Measurements from ENCODE around the gene OR5K4.
"Not testable (repeated sequence)": the region's sequence is repeated elsewhere in the genome, so short reads cannot be mapped to it uniquely, and the experiment has no call there.

The OR5K4 gene

GRCh38 chr3:98343647-98344507 is 9.8 kb upstream of the OR5K4 start:
- H3K4me3 ChIP-seq (ENCODE audit: low read length) = no peak overlapping the region
- no peak for TF ChIP-seq ZNF274 (IDR thresholded peaks at IDR 0.05; ENCODE audit: low read depth, low read length)

GRCh38 chr3:98350082-98350481 is 3.6 kb upstream of the OR5K4 start:
- H3K4me3 ChIP-seq (ENCODE audit: low read length) = no peak overlapping the region
- no peak for TF ChIP-seq ZNF274 (IDR thresholded peaks at IDR 0.05; ENCODE audit: low read depth, low read length)

DNA sequence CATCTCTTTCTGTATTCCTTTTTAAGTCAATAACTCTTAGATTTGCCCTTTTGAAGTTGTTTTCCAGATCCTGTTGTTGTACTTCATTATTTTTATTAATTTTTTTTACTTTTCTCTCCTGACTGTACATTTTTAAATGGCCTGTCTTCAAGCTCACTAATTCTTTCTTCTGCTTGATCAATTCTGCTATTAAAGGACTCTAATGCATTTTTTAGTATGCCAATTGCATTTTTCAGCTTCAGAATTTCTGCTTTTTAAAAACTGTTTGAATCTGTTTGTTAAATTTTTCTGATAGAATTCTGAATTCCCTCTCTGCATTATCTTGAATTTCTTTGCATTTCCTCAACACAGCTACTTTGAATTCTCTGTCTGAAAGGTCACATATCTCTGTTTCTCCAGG is 5.6 kb downstream of the OR5K4 start:
- no peak overlapping the region for H3K4me3 ChIP-seq (ENCODE audit: low read length)
- no peak for TF ChIP-seq ZNF274 (IDR thresholded peaks at IDR 0.05; ENCODE audit: low read depth, low read length)

- H3K4me3 ChIP-seq (ENCODE audit: low read length) = no peak overlapping the region
- TF ChIP-seq ZNF274 (IDR thresholded peaks at IDR 0.05; ENCODE audit: low read depth, low read length) = no peak
These were observed 6.5 kb downstream of the OR5K4 start for GRCh38 chr3:98359993-98360675.

DNA sequence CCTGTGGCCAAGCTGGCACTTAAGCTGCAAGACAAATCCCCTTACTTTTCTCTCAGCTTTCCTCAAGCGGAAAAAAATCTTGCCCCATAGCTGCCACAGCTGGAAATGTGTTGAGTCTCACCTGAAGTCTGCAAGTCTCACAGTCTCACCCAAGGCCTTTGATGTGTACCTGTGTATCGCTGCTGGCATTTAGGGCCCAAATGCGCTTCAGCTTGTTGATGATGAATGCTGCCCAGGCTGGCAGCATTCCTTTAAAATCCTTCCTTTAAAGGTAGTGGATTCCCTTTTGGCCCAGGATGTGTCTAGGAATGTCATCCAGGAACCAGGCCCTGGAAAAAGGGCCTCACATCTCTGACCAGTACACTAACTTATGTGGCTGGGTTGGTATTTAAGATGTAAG is 7.0 kb downstream of the OR5K4 start:
- no peak for TF ChIP-seq ZNF274 (IDR thresholded peaks at IDR 0.05; ENCODE audit: low read depth, low read length)

GRCh38 chr3:98361289-98361688 is 7.6 kb downstream of the OR5K4 start:
- H3K4me3 ChIP-seq (ENCODE audit: low read length) = no peak overlapping the region
- no peak for TF ChIP-seq ZNF274 (IDR thresholded peaks at IDR 0.05; ENCODE audit: low read depth, low read length)

More for the DNA sequence above, 7.0 kb downstream of the OR5K4 start:
- H3K4me3 ChIP-seq (ENCODE audit: low read length) = no peak overlapping the region

GRCh38 chr3:98367464-98368246 is 14.0 kb downstream of the OR5K4 start:
- no peak for TF ChIP-seq ZNF274 (IDR thresholded peaks at IDR 0.05; ENCODE audit: low read depth, low read length)
- H3K4me3 ChIP-seq (ENCODE audit: low read length) = no peak overlapping the region

DNA sequence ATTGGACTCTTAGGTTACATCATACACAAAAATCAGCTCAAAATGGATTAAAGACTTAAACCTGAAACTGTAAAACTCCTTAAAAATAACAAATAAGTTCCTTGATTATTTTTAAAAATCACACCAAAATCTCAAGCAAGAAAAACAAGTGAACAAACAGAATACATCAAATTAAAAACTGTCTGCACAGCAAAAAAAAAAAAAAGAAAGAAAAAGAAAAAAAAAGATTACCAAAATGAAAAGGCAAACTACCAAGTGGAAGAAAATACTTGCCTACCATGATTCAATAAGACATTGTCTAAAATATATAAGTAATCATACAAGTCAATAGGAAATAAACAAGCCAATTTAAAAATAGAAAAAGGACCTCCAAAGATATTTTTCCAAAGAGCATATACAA is 17.5 kb downstream of the OR5K4 start:
- no peak overlapping the region for H3K4me3 ChIP-seq (ENCODE audit: low read length)
- no peak for TF ChIP-seq ZNF274 (IDR thresholded peaks at IDR 0.05; ENCODE audit: low read depth, low read length)

- TF ChIP-seq ZNF274 (IDR thresholded peaks at IDR 0.05; ENCODE audit: low read depth, low read length) = no peak
- H3K4me3 ChIP-seq (ENCODE audit: low read length) = no peak overlapping the region
These were observed 18.2 kb downstream of the OR5K4 start for GRCh38 chr3:98371853-98372252.

DNA sequence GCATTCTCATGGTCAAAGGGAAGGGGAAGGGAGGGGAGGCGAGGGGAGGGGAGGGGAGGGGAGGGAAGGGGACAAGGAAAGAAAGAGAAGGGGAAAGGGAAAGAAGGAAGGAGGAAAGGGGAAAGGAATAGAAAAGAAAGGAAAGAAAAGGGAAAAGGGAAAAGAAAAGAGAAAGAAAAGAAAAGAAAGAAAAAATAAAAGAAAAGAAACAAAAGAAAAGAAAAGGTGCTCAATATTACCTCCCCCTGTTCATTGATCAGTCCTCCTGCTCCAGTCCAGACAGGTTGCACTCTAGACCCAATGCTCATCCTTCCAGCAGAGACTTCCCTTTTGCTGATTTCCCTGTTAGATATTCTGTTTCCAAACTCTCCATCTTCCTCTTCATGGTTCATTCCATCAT is 18.8 kb downstream of the OR5K4 start:
- H3K4me3 ChIP-seq (ENCODE audit: low read length) = no peak overlapping the region
- TF ChIP-seq ZNF274 (IDR thresholded peaks at IDR 0.05; ENCODE audit: low read depth, low read length) = no peak

- H3K4me3 ChIP-seq (ENCODE audit: low read length) = no peak overlapping the region
These were observed 23.0 kb downstream of the OR5K4 start for GRCh38 chr3:98376631-98377030.

DNA sequence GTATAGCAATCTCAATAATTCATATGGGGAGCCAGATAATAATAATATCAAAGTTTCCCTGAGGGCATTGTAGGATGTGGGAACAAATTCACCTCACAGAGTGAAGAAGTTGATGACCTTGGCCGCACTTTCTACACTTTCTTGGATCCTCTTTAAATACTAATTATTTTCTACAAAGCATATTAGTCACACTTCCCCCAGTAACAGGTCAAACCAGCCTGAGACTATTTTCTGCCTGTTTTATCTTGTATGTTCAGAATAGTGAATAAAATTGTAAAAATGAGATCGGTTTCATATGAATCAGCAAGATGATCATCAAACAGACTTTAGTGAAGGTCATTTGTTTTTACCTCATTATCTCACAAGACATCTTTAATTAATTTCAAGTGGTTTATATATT is 34.5 kb downstream of the OR5K4 start:
- no peak overlapping the region for H3K4me3 ChIP-seq (ENCODE audit: low read length)
- no peak for TF ChIP-seq ZNF274 (IDR thresholded peaks at IDR 0.05; ENCODE audit: low read depth, low read length)

More at GRCh38 chr3:98376631-98377030, 23.0 kb downstream of the OR5K4 start:
- no peak for TF ChIP-seq ZNF274 (IDR thresholded peaks at IDR 0.05; ENCODE audit: low read depth, low read length)

- TF ChIP-seq ZNF274 (IDR thresholded peaks at IDR 0.05; ENCODE audit: low read depth, low read length) = no peak
- H3K4me3 ChIP-seq (ENCODE audit: low read length) = no peak within 1 kb of the TSS
These were observed 36.7 kb downstream of the OR5K4 start, which contains the start of gene OR5K3 for GRCh38 chr3:98390366-98390765. TSS of gene OR5K3 (plus strand) at chr3:98390666. CDS start at chr3:98390666, 0 bp downstream.

DNA sequence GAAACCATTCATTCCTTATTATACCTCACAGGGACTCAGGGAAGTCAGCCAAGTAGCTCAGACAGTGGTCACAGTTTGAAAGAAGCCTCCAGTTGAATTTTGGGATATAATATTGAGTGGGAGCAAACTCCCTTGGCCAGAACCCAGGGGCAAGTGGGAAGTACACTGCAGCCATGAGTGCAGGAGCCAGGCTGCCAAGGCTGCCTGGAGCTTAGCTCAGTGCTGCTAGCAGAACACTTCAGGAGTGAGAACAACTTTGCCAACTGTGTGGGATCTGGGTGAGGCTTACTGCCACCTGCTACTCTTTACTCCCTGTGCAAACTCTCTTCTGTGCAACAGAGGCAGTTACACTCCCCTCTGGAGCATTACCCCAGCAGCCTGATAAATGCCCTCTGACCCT is 41.4 kb downstream of the OR5K4 start:
- no peak for TF ChIP-seq ZNF274 (IDR thresholded peaks at IDR 0.05; ENCODE audit: low read depth, low read length)
- no peak overlapping the region for H3K4me3 ChIP-seq (ENCODE audit: low read length)

- not testable (repeated sequence) for H3K4me3 ChIP-seq (ENCODE audit: low read length)
These were observed 42.8 kb downstream of the OR5K4 start for GRCh38 chr3:98396482-98396881.

Measured in GM08714 (cell line).